OCI-LY1 (cell line): Measurements from ENCODE around the gene FZR1.

Source experiments
- H2AFZ ChIP-seq: fragments of 200-600 bp; sonication (generic), shearing (Covaris generic); 2 replicates; pipeline ENCODE4 v1.6.0; 2014; ENCODE audit warnings: antibody characterized with exemption, mild to moderate bottlenecking, low read length
- H3F3A ChIP-seq: fragments of 200-600 bp; sonication (generic), shearing (Covaris generic); 2 replicates; pipeline ENCODE4 v1.6.0; 2014; ENCODE audit warnings: mild to moderate bottlenecking, antibody characterized with exemption, low read length, moderate library complexity; ENCODE audit not compliant: insufficient read depth
- H3K27ac ChIP-seq: fragments of 200-600 bp; sonication (generic); 2 replicates; pipeline ENCODE4 v1.5.1; 2014; ENCODE audit warnings: low read length, mixed run types, mild to moderate bottlenecking, low read depth; ENCODE audit not compliant: poor library complexity, severe bottlenecking
- H3K27me3 ChIP-seq: fragments of 200-600 bp; sonication (generic); 2 replicates; pipeline ENCODE4 v1.6.0; 2014; ENCODE audit warnings: antibody characterized with exemption, mild to moderate bottlenecking, low read length, moderate library complexity; ENCODE audit not compliant: insufficient read depth
- H3K36me3 ChIP-seq: fragments of 200-600 bp; sonication (generic); 2 replicates; pipeline ENCODE4 v1.6.1; 2014; ENCODE audit warnings: mild to moderate bottlenecking, antibody characterized with exemption, low read length, moderate library complexity, mixed read lengths; ENCODE audit not compliant: insufficient read depth
- H3K4me1 ChIP-seq: fragments of 200-600 bp; sonication (generic); 2 replicates; pipeline ENCODE4 v1.5.1; 2014; ENCODE audit warnings: mild to moderate bottlenecking, low read length, moderate library complexity; ENCODE audit not compliant: insufficient read depth, severe bottlenecking
- H3K4me2 ChIP-seq: fragments of 200-600 bp; sonication (generic), shearing (Covaris generic); 2 replicates; pipeline ENCODE4 v1.6.1; 2014; ENCODE audit warnings: low read length
- H3K4me3 ChIP-seq: fragments of 200-600 bp; sonication (generic); 2 replicates; pipeline ENCODE4 v1.5.1; 2014; ENCODE audit warnings: low read length, low read depth, mild to moderate bottlenecking, mixed read lengths; ENCODE audit not compliant: poor library complexity, severe bottlenecking
- H3K79me2 ChIP-seq: fragments of 200-600 bp; shearing (Covaris generic); 2 replicates; pipeline ENCODE4 v1.6.1; 2016; ENCODE audit warnings: mixed run types, low read length, mixed read lengths; ENCODE audit not compliant: insufficient read depth
- H3K9ac ChIP-seq: fragments of 200-600 bp; sonication (generic), shearing (Covaris generic); 2 replicates; pipeline ENCODE4 v1.6.1; 2014; ENCODE audit warnings: mild to moderate bottlenecking, low read length, mixed read lengths
- H3K9me2 ChIP-seq: fragments of 200-600 bp; sonication (generic), shearing (Covaris generic); 2 replicates; pipeline ENCODE4 v1.6.1; 2014; ENCODE audit warnings: low read depth, mild to moderate bottlenecking, low read length, mixed read lengths
- H3K9me3 ChIP-seq: fragments of 200-600 bp; shearing (Covaris generic); 2 replicates; pipeline ENCODE4 v1.6.1; 2014; ENCODE audit warnings: low read length, mixed read lengths
- H4K20me1 ChIP-seq: fragments of 200-600 bp; sonication (generic), shearing (Covaris generic); 2 replicates; pipeline ENCODE4 v1.6.0; 2016; ENCODE audit warnings: mild to moderate bottlenecking, low read length; ENCODE audit not compliant: insufficient read depth
- EZH2 ChIP-seq: fragments of 200-600 bp; sonication (generic), shearing (Covaris generic); IDR thresholded peaks from 2 replicates; pipeline ENCODE4 v1.8.0; 2017; ENCODE audit warnings: borderline replicate concordance, mixed run types, mild to moderate bottlenecking, antibody characterized with exemption, low read length, moderate library complexity, mixed read lengths
- TF ChIP-seq, protein P1 (sequence below): fragments of 200-600 bp; sonication (generic), shearing (Covaris generic); IDR thresholded peaks from 2 replicates; pipeline ENCODE4 v1.5.1; 2017; ENCODE audit warnings: mild to moderate bottlenecking, antibody characterized with exemption, low read length, moderate library complexity, mixed read lengths

Gene FZR1

DNA sequence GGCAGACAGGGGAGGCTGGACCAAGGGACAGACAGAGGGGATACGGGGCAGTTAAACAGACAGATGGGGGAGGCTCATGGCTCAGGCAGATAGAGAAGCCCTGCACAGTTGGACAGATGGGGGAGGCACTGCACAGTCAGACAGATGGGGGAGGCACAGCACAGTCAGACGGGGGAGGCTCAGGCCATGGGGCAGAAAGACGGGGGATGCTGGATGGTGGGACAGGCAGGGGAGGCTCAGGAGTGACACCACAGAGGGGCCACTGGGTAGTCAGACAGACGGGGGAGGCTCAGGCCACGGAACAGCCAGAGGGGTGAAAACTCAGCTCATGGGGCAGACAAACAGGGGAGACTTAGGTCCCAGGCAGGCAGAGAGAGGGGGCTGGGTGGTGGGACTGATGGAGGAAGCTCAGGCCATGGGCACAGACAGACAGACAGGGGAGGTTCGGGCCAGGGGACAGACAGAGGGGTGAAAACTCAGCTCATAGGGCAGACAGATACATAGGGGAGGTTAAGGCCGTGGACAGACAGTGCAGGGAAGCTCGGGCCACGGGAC, 50.4 kb downstream of the FZR1 start:
- H3K9ac ChIP-seq, result peak overlapping the region; percentile 55; the same call in 1 of the 2 replicates
- no peak overlapping the region for H2AFZ ChIP-seq
- peak overlapping the region; percentile 76 for H3K4me3 ChIP-seq
- H3K9me2 ChIP-seq, result no peaks in the 10 kb centered on the region
- no peaks in the 10 kb centered on the region for H3K36me3 ChIP-seq
- H3K9me3 ChIP-seq, result no peaks in the 10 kb centered on the region
- no peaks in the 10 kb centered on the region for H4K20me1 ChIP-seq
- no peaks in the 10 kb centered on the region for H3K79me2 ChIP-seq
- no peaks in the 10 kb centered on the region for H3F3A ChIP-seq
- H3K27ac ChIP-seq, result no peak overlapping the region
- no peaks in the 10 kb centered on the region for H3K27me3 ChIP-seq
- peaks cover 43% of the 10 kb centered on the region for H3K4me1 ChIP-seq
- peak overlapping the region; percentile 96 for H3K4me2 ChIP-seq
- TF ChIP-seq, protein P1, sequence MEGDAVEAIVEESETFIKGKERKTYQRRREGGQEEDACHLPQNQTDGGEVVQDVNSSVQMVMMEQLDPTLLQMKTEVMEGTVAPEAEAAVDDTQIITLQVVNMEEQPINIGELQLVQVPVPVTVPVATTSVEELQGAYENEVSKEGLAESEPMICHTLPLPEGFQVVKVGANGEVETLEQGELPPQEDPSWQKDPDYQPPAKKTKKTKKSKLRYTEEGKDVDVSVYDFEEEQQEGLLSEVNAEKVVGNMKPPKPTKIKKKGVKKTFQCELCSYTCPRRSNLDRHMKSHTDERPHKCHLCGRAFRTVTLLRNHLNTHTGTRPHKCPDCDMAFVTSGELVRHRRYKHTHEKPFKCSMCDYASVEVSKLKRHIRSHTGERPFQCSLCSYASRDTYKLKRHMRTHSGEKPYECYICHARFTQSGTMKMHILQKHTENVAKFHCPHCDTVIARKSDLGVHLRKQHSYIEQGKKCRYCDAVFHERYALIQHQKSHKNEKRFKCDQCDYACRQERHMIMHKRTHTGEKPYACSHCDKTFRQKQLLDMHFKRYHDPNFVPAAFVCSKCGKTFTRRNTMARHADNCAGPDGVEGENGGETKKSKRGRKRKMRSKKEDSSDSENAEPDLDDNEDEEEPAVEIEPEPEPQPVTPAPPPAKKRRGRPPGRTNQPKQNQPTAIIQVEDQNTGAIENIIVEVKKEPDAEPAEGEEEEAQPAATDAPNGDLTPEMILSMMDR, result no peak
- TF ChIP-seq EZH2, result no peak

DNA sequence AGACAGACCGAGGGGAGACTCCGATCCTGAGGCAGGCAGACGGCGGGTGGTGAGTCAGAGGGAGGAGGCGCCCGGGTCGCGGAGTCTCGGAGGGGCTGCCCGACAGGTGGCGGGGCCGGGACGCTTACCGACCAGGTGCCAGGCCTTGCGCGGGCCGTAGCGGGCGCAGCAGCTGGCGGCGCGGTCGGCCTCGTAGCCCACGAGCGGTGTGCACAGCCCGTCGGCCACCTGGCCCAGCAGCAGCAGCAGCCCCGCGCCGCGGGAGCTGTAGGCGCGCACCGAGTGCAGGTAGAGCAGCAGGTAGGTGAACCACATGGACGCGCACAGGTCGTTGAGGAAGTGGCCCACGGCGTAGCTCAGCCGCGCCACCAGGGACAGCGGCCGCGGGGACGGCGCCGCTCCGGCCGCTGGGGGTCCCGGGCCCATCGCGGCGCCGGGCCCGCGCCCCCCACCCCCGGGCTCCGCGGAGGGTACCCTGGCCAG, 50.9 kb downstream of the FZR1 start:
- peaks cover 43% of the 10 kb centered on the region for H3K4me1 ChIP-seq
- no peak overlapping the region for H2AFZ ChIP-seq
- no peaks in the 10 kb centered on the region for H3F3A ChIP-seq
- H3K9me3 ChIP-seq, result no peaks in the 10 kb centered on the region
- no peaks in the 10 kb centered on the region for H4K20me1 ChIP-seq
- no peak overlapping the region for H3K27ac ChIP-seq
- no peaks in the 10 kb centered on the region for H3K79me2 ChIP-seq
- no peaks in the 10 kb centered on the region for H3K27me3 ChIP-seq
- H3K4me2 ChIP-seq, result peak overlapping the region; percentile 96
- H3K36me3 ChIP-seq, result no peaks in the 10 kb centered on the region
- peak overlapping the region; percentile 55; the same call in 1 of the 2 replicates for H3K9ac ChIP-seq
- no peak for TF ChIP-seq EZH2
- TF ChIP-seq, protein P1, result peak; percentile 17; the same call in 1 of the 2 replicates
- H3K9me2 ChIP-seq, result no peaks in the 10 kb centered on the region
- peak overlapping the region; percentile 76 for H3K4me3 ChIP-seq

DNA sequence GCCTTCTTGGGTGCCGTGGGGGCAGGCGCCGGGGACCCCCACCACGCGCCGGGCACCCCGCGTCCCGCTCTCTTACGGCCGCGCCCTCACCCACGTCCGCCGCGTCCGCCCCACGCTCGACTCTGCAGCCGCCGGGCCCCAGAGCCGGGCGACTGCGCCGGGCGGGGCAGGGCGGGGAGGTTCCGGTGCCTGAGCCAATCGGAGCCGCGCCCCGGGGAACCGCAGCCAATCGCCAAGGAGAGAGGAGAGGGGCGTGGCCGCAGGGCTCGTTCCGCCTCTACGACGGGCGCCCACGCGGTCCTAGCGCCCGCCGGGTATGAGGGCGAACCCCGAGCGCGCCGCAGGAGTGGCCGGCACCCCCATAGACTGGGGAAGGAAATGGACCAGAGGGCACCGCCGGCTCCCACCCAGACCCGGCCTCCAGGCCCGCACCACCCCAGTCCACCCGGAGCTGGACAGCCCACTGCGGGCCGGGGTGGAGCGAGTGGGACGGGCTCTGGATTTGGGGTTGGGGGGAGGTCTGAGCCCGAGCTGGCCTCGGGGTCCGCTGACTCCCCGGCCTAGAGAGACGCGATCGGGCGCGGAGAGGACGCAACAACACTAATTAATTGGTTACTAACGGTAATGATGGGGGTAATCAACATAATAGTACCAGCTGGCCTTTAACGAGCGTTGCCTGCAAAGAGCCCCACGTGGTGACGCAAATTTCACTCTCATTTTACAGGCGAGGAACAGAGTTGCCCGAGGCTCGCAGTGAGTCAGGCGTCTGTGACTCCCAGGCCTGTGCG, 51.5 kb downstream of the FZR1 start, which contains the start of gene MFSD12:
TSS of gene MFSD12 (minus strand) at position 126 of the 788 bp plus-strand sequence. CDS start 183 bp downstream, outside the sequence.
- Histone ChIP-seq H3K36me3 (no peaks in the 10 kb centered on the region), H3K4me3 (peak within 1 kb of the TSS; percentile 76), H3K9me3 (no peaks in the 10 kb centered on the region), H3K27ac (no peak within 1 kb of the TSS), H3K9ac (peak within 1 kb of the TSS; percentile 74), H3K9me2 (no peaks in the 10 kb centered on the region), H3F3A (no peaks in the 10 kb centered on the region), H3K4me2 (peak within 1 kb of the TSS; percentile 96), H2AFZ (peak within 1 kb of the TSS; percentile 94; the same call in 1 of the 2 replicates), H4K20me1 (no peaks in the 10 kb centered on the region), H3K27me3 (no peaks in the 10 kb centered on the region), H3K4me1 (peaks cover 40% of the 10 kb centered on the region), H3K79me2 (no peaks in the 10 kb centered on the region)
- no peak for TF ChIP-seq EZH2
- TF ChIP-seq, protein P1, result no peak
